ENCODE data around the gene RAD51B.

DNA sequence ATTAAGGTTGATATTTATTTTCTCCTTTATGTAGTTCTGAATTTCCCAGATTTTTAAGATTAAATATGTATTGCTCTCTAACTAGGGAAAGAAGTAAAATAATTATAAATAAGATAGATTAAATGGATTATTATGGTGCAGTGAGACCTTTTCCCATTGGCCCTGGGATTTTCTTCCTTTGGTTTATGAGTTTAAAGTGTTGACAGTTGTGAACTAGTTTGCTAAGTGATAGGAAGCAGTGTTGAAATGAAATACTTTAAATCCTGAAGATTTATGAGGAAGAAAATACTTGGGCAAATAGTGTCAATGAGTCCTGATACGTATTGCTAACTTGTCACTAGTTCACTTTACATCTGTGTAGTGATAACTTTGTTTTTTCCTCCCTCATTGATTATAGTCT lies 188.9 kb downstream of the RAD51B start:
- TF ChIP-seq, protein P1, sequence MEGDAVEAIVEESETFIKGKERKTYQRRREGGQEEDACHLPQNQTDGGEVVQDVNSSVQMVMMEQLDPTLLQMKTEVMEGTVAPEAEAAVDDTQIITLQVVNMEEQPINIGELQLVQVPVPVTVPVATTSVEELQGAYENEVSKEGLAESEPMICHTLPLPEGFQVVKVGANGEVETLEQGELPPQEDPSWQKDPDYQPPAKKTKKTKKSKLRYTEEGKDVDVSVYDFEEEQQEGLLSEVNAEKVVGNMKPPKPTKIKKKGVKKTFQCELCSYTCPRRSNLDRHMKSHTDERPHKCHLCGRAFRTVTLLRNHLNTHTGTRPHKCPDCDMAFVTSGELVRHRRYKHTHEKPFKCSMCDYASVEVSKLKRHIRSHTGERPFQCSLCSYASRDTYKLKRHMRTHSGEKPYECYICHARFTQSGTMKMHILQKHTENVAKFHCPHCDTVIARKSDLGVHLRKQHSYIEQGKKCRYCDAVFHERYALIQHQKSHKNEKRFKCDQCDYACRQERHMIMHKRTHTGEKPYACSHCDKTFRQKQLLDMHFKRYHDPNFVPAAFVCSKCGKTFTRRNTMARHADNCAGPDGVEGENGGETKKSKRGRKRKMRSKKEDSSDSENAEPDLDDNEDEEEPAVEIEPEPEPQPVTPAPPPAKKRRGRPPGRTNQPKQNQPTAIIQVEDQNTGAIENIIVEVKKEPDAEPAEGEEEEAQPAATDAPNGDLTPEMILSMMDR (IDR thresholded peaks at IDR 0.05): no peak
- no peak for TF ChIP-seq POLR2A (IDR thresholded peaks at IDR 0.05)

Data from thyroid gland (tissue), 4 donors.